ENCODE measurements around the gene ELMO1.

The ELMO1 gene

DNA sequence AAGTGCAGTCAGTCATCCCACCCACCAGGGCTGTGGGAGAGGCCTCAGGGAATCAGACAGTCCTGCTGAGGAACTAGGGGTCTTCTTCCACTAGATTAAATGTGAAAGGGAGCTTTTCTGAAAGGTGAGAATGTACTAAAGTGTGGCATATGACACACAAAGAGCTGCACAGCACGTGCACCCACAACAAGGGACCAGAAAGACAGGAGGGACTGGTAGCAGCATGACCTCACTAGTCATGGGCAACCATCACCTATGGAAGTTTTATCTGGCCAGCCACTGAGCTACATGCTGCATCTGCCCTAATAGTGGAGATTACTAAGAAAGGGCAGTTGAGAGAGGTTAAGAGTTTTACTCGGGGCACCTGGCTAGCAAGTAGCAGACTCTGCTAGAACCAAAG, 519.9 kb downstream of the ELMO1 start:
- no peak for TF ChIP-seq NFRKB (IDR thresholded peaks at IDR 0.05)
- no peak for DNase-seq (ENCODE audit: extremely low spot score)
- POLR2A ChIA-PET: no interaction called here
- CTCF ChIA-PET: interaction anchor here (1.8 kb wide), 1 partner anchor 10 kb away, joined by 7 read pairs; no protein-coding TSS in a partner anchor

- POLR2A ChIA-PET: no interaction called here
- DNase-seq (ENCODE audit: extremely low spot score): no peak
- CTCF ChIA-PET: no interaction called here
- TF ChIP-seq ELF4 (IDR thresholded peaks at IDR 0.05) (no peak), PKNOX1 (IDR thresholded peaks at IDR 0.05) (no peak), HDGF (IDR thresholded peaks at IDR 0.05; ENCODE audit: borderline replicate concordance) (no peak), SP1 (IDR thresholded peaks at IDR 0.05) (no peak), FOXK2 (IDR thresholded peaks at IDR 0.05) (no peak), BHLHE40 (IDR thresholded peaks at IDR 0.05; ENCODE audit: borderline replicate concordance) (no peak), LEF1 (IDR thresholded peaks at IDR 0.05; ENCODE audit: borderline replicate concordance) (no peak), CTBP1 (IDR thresholded peaks at IDR 0.05; ENCODE audit: borderline replicate concordance) (no peak), NFRKB (IDR thresholded peaks at IDR 0.05) (no peak), SUZ12 (IDR thresholded peaks at IDR 0.05) (no peak), L3MBTL2 (conservative IDR thresholded peaks at IDR 0.05) (no peak), TARDBP (IDR thresholded peaks at IDR 0.05) (no peak), ARNT (IDR thresholded peaks at IDR 0.05) (no peak), ZNF384 (IDR thresholded peaks at IDR 0.05) (no peak), FOXA1 (IDR thresholded peaks at IDR 0.05) (no peak), FOXM1 (IDR thresholded peaks at IDR 0.05; ENCODE audit: borderline replicate concordance) (no peak)
These were observed 520.4 kb downstream of the ELMO1 start for GRCh38 chr7:36928311-36928710.

DNA sequence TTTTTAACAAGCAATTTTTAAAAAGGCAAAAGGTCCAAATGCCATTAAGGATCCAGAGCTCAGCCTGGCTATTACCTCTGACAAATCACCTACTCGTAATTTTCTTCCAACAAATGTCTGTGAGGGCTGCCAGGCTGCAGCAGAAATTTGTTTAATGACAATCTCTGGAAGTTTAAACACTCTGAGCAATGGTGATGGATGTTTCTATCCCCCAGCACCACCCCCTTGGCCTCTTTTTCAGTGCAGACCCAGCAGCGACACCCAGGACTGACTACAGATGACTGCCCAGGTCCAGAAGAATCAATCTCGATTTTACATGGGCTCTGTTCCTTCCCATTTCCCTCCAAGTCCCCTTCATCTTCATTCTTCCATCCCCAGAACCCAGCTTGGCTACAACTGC, 523.0 kb downstream of the ELMO1 start:
- ChIA-PET POLR2A (interaction anchor here (0.7 kb wide), 1 partner anchor 9 kb away, joined by 4 read pairs; no protein-coding TSS in a partner anchor), CTCF (no interaction called here)
- no peak for DNase-seq (ENCODE audit: extremely low spot score)
- TF ChIP-seq HDGF (IDR thresholded peaks at IDR 0.05; ENCODE audit: borderline replicate concordance): no peak
- no peak for TF ChIP-seq NFRKB (IDR thresholded peaks at IDR 0.05)

- ChIA-PET POLR2A (interaction anchor here (0.7 to 1.2 kb wide), 2 partner anchors 9 to 53 kb away, joined by 3 to 4 read pairs; no protein-coding TSS in a partner anchor), CTCF (no interaction called here)
- TF ChIP-seq NFRKB (IDR thresholded peaks at IDR 0.05) (no peak), L3MBTL2 (conservative IDR thresholded peaks at IDR 0.05) (no peak), CTBP1 (IDR thresholded peaks at IDR 0.05; ENCODE audit: borderline replicate concordance) (no peak), ARNT (IDR thresholded peaks at IDR 0.05) (no peak), ZNF384 (IDR thresholded peaks at IDR 0.05) (no peak), ELF4 (IDR thresholded peaks at IDR 0.05) (no peak), SP1 (IDR thresholded peaks at IDR 0.05) (no peak), BHLHE40 (IDR thresholded peaks at IDR 0.05; ENCODE audit: borderline replicate concordance) (no peak), LEF1 (IDR thresholded peaks at IDR 0.05; ENCODE audit: borderline replicate concordance) (no peak), PKNOX1 (IDR thresholded peaks at IDR 0.05) (no peak), HDGF (IDR thresholded peaks at IDR 0.05; ENCODE audit: borderline replicate concordance) (no peak), SUZ12 (IDR thresholded peaks at IDR 0.05) (no peak), TARDBP (IDR thresholded peaks at IDR 0.05) (no peak), FOXM1 (IDR thresholded peaks at IDR 0.05; ENCODE audit: borderline replicate concordance) (no peak), FOXA1 (IDR thresholded peaks at IDR 0.05) (no peak), FOXK2 (IDR thresholded peaks at IDR 0.05) (no peak)
These were observed 523.5 kb downstream of the ELMO1 start for GRCh38 chr7:36925207-36925606.

GRCh38 chr7:36923943-36924436, 524.7 kb downstream of the ELMO1 start:
- DNase-seq (ENCODE audit: extremely low spot score): no peak
- TF ChIP-seq FOXA1 (IDR thresholded peaks at IDR 0.05): no peak
- no peak for TF ChIP-seq HDGF (IDR thresholded peaks at IDR 0.05; ENCODE audit: borderline replicate concordance)
- no peak for TF ChIP-seq BHLHE40 (IDR thresholded peaks at IDR 0.05; ENCODE audit: borderline replicate concordance)
- TF ChIP-seq SUZ12 (IDR thresholded peaks at IDR 0.05): no peak
- no peak for TF ChIP-seq L3MBTL2 (conservative IDR thresholded peaks at IDR 0.05)
- no peak for TF ChIP-seq ELF4 (IDR thresholded peaks at IDR 0.05)
- no peak for TF ChIP-seq FOXK2 (IDR thresholded peaks at IDR 0.05)
- TF ChIP-seq SP1 (IDR thresholded peaks at IDR 0.05): no peak
- no peak for TF ChIP-seq PKNOX1 (IDR thresholded peaks at IDR 0.05)
- no peak for TF ChIP-seq NFRKB (IDR thresholded peaks at IDR 0.05)
- TF ChIP-seq CTBP1 (IDR thresholded peaks at IDR 0.05; ENCODE audit: borderline replicate concordance): no peak
- no peak for TF ChIP-seq TARDBP (IDR thresholded peaks at IDR 0.05)
- no peak for TF ChIP-seq FOXM1 (IDR thresholded peaks at IDR 0.05; ENCODE audit: borderline replicate concordance)
- TF ChIP-seq ZNF384 (IDR thresholded peaks at IDR 0.05): no peak
- no peak for TF ChIP-seq ARNT (IDR thresholded peaks at IDR 0.05)
- no peak for TF ChIP-seq LEF1 (IDR thresholded peaks at IDR 0.05; ENCODE audit: borderline replicate concordance)
- CTCF ChIA-PET: no interaction called here
- POLR2A ChIA-PET: interaction anchor here (1.2 kb wide), 1 partner anchor 54 kb away, joined by 3 read pairs; no protein-coding TSS in a partner anchor

More at GRCh38 chr7:36925207-36925606, 523.5 kb downstream of the ELMO1 start:
- no peak for DNase-seq (ENCODE audit: extremely low spot score)

DNA sequence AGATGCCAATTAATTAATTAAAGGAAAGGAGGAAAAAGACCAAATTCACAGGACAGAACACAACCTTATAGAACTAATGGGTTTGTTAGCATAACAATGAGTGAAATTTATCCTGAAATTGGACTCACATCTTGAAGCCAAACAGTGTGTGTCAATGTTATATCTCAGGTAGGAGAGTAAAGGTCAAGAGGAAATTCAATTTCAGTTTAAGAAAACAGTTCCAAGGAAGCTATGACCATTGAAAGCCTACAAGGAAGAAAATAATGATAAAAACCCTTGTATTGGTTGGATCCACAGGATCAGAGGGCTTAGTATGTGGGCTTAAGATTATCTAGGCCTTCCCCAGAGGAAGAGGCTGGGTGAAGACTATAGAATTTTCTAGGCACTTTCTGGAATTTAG, 525.5 kb downstream of the ELMO1 start:
- ChIA-PET POLR2A (interaction anchor here (1.6 kb wide), 1 partner anchor 13 kb away, joined by 3 read pairs; no protein-coding TSS in a partner anchor), CTCF (no interaction called here)

More for the DNA sequence above, 525.5 kb downstream of the ELMO1 start:
- TF ChIP-seq L3MBTL2 (conservative IDR thresholded peaks at IDR 0.05) (no peak), LEF1 (IDR thresholded peaks at IDR 0.05; ENCODE audit: borderline replicate concordance) (no peak), TARDBP (IDR thresholded peaks at IDR 0.05) (no peak), HDGF (IDR thresholded peaks at IDR 0.05; ENCODE audit: borderline replicate concordance) (no peak), FOXK2 (IDR thresholded peaks at IDR 0.05) (no peak), SP1 (IDR thresholded peaks at IDR 0.05) (no peak), SUZ12 (IDR thresholded peaks at IDR 0.05) (no peak), ARNT (IDR thresholded peaks at IDR 0.05) (no peak), BHLHE40 (IDR thresholded peaks at IDR 0.05; ENCODE audit: borderline replicate concordance) (no peak), FOXM1 (IDR thresholded peaks at IDR 0.05; ENCODE audit: borderline replicate concordance) (no peak), ELF4 (IDR thresholded peaks at IDR 0.05) (no peak), NFRKB (IDR thresholded peaks at IDR 0.05) (no peak), FOXA1 (IDR thresholded peaks at IDR 0.05) (no peak), PKNOX1 (IDR thresholded peaks at IDR 0.05) (no peak)
- no peak for DNase-seq (ENCODE audit: extremely low spot score)
